Heart right ventricle (tissue), 16 donors: ENCODE measurements around the gene TECPR1. TPM values are rescaled to one million over a fixed set of nuclear protein-coding genes. Genes with fewer than 3 reads are reported as not detected.

Experiments used
- ATAC-seq, 8 donors: fragments of 200-7000 bp; cut with Tn5 transposase; one replicate each; pipeline ENCODE4 v1.9.1; 2020; ENCODE audit warnings: mild to moderate bottlenecking in 8 of 8, moderate library complexity in 8 of 8, moderate number of reproducible peaks in 1 of 8
- DNase-seq, 2 donors: peaks; one replicate each; pipeline ENCODE4 v3.0.0-alpha.2; 2020
- H3K27ac ChIP-seq, 10 donors: fragments of 200-600 bp; sonication (generic) in 2 of 10; one replicate each; pipeline versions ENCODE4 v1.5.0 to v1.8.0; 2020 to 2022; ENCODE audit warnings: mild to moderate bottlenecking in 3 of 10
- H3K27me3 ChIP-seq, 7 donors: fragments of 200-600 bp; one replicate each; pipeline ENCODE4 v1.8.0; 2021 to 2022; ENCODE audit warnings: mild to moderate bottlenecking in 2 of 7
- H3K36me3 ChIP-seq, 9 donors: fragments of 200-600 bp; sonication (generic) in 1 of 9; one replicate each; pipeline versions ENCODE4 v1.5.0 to v1.8.0; 2020 to 2022; ENCODE audit warnings: mild to moderate bottlenecking in 2 of 9
- H3K4me1 ChIP-seq, 9 donors: fragments of 200-600 bp; sonication (generic) in 1 of 9; one replicate each; pipeline versions ENCODE4 v1.5.0 to v1.8.0; 2020 to 2022; ENCODE audit warnings: mild to moderate bottlenecking in 4 of 9
- H3K4me3 ChIP-seq, 10 donors: fragments of 200-600 bp; sonication (generic) in 2 of 10; one replicate each; pipeline versions ENCODE4 v1.5.0 to v1.8.0; 2020 to 2022; ENCODE audit warnings: mild to moderate bottlenecking in 7 of 10, moderate library complexity in 2 of 10
- H3K9me3 ChIP-seq, 11 donors: fragments of 200-600 bp in 10 of 11; sonication (generic) in 2 of 11; one replicate each; pipeline versions ENCODE4 v1.5.0 to v1.8.0; 2013 to 2022; ENCODE audit warnings: mild to moderate bottlenecking in 2 of 11, control low read depth in 1 of 11, moderate library complexity in 1 of 11
- CTCF ChIP-seq, 9 donors: fragments of 200-600 bp; sonication (generic) in 2 of 9; IDR thresholded peaks; one replicate each; pipeline versions ENCODE4 v1.5.0 to v1.8.0; 2021 to 2022; ENCODE audit warnings: antibody characterized with exemption in 9 of 9, mild to moderate bottlenecking in 5 of 9, moderate library complexity in 1 of 9
- WGBS, 2 donors: extraction: QIAGEN DNeasy Blood & Tissue Kit; methylation state at CpG; one replicate each; pipeline ENCODE4 v1.1.7; 2013; ENCODE audit warnings: inconsistent platforms in 1 of 2; 5-methylcytosine and 5-hydroxymethylcytosine counted together
- intact Hi-C, 10 donors: fragments of 100-400 bp; cut with DNase I; formaldehyde crosslinking; loops; one replicate each; pipeline versions ENCODE4 v1.11.1 to v1.14.2; 2022
- polyA plus RNA-seq, 2 donors: library from polyadenylated mRNA; stranded (reverse); fragments of 200-250 nt; gene quantifications; one replicate each; pipeline ENCODE4 v1.2.3, GENCODE V29; 2013
- total RNA-seq, 10 donors: library from RNA; stranded (reverse); fragmentation: NEBNext Ultra II Directional in 3 of 10; extraction: Animal tissue kit (Norgen Biotek cat#: 25700) in 3 of 10; gene quantifications; one replicate each; pipeline versions ENCODE4 v1.2.1 to v1.2.4, GENCODE V29; 2021 to 2023
- donor health status: Arrhythmogenic right ventricular cardiomyopathy.
- donor health status: ischemic (EF 13 %, LVEDD 7.1; RV severe dilation, severe dysfunction).
- donor health status: healthy with polysubstance abuse.
- donor health status: DM: no; HTN: yes; CAD: no.
- donor health status: DM: no; HTN: no; CAD: no.
- donor health status: ischemic (EF 25% LVEDD 6.9; RV normal size, moderate dysfunction).
- donor health status: ischemic (EF 25% LVEDD 5.7; RV mildly dilated, moderate dysfunction).
- donor health status: healthy.
- donor health status: DM: yes; HTN: yes; CAD: no.
- donor health status: Ischemic cardiomyopathy.
- donor health status: ischemic (EF 35%, LVEDD 5.7; RV mildly dilated, moderate dysfunction).
- donor health status: nonischemic (EF 11% LVEDD 7.7; RV severe dilation, severe dysfunction).
- donor health status: DM: yes; HTN: yes; CAD: no.
- donor health status: PGD.
- donor health status: ischemic (EF 29% LVEDD 5.4; RV normal size, mild dysfunction).
- donor health status: nonischemic (EF 23%, LVEDD 6.1; RV moderate dilation, normal function).

TECPR1 gene
- total and polyA plus RNA-seq, 12 donors: 12.8 to 23.8 (median 15.4) TPM

- intact Hi-C loops: no loop called here
- no peak for TF ChIP-seq CTCF (IDR thresholded peaks at IDR 0.05)
- Histone ChIP-seq H3K27me3 (no peaks in the 10 kb centered on the region), H3K36me3 (peaks cover 0 to 60% (median 9%) of the 10 kb centered on the region in 9 donors), H3K4me3 (no peak overlapping the region), H3K27ac (no peak overlapping the region), H3K4me1 (peaks cover 0 to 10% (median 0%) of the 10 kb centered on the region in 9 donors), H3K9me3 (peaks cover 0 to 18% (median 0%) of the 10 kb centered on the region in 11 donors)
- ATAC-seq (no peak), DNase-seq (no peak)
- WGBS, 2 donors: 97 to 98% methylated on average over 5 of the region's 5 CpGs
Measured at GRCh38 chr7:98199131-98199530, 52.9 kb downstream of the TECPR1 start.

- no peak for ATAC-seq
- H3K36me3 ChIP-seq: peaks cover 0 to 70% (median 30%) of the 10 kb centered on the region in 9 donors
- WGBS, 2 donors: 85 to 94% methylated on average over 16 of the region's 16 CpGs
Measured at GRCh38 chr7:98196706-98197605, 55.1 kb downstream of the TECPR1 start.

GRCh38 chr7:98194672-98195457 is 57.2 kb downstream of the TECPR1 start:
- WGBS, 2 donors: 95 to 97% methylated on average over 8 of the region's 8 CpGs
- Histone ChIP-seq H3K4me3 (no peak overlapping the region), H3K36me3 (peaks cover 0 to 91% (median 37%) of the 10 kb centered on the region in 9 donors), H3K4me1 (no peaks in the 10 kb centered on the region), H3K9me3 (peaks cover 0 to 18% (median 0%) of the 10 kb centered on the region in 11 donors), H3K27me3 (no peaks in the 10 kb centered on the region), H3K27ac (no peak overlapping the region)
- intact Hi-C loops: no loop called here
- ATAC-seq (no peak), DNase-seq (no peak)
- TF ChIP-seq CTCF (IDR thresholded peaks at IDR 0.05): no peak

More at GRCh38 chr7:98196706-98197605, 55.1 kb downstream of the TECPR1 start:
- no peak for DNase-seq
- peaks cover 0 to under 1% (median 0%) of the 10 kb centered on the region in 9 donors for H3K4me1 ChIP-seq
- no peaks in the 10 kb centered on the region for H3K27me3 ChIP-seq
- no peak for TF ChIP-seq CTCF (IDR thresholded peaks at IDR 0.05)
- peaks cover 0 to 18% (median 0%) of the 10 kb centered on the region in 11 donors for H3K9me3 ChIP-seq
- H3K4me3 ChIP-seq: no peak overlapping the region
- intact Hi-C loops: no loop called here
- no peak overlapping the region for H3K27ac ChIP-seq

- H3K4me3 ChIP-seq: no peak overlapping the region
- intact Hi-C loops: no loop called here
- H3K36me3 ChIP-seq: peaks cover 0 to 98% (median 37%) of the 10 kb centered on the region in 9 donors
- peaks cover 0 to 16% (median 0%) of the 10 kb centered on the region in 11 donors for H3K9me3 ChIP-seq
- no peak overlapping the region for H3K27ac ChIP-seq
- H3K4me1 ChIP-seq: no peaks in the 10 kb centered on the region
- ATAC-seq (no peak), DNase-seq (no peak)
- TF ChIP-seq CTCF (IDR thresholded peaks at IDR 0.05): no peak
- WGBS, 2 donors: 97 to 98% methylated on average over 28 of the region's 28 CpGs
- no peaks in the 10 kb centered on the region for H3K27me3 ChIP-seq
Measured at GRCh38 chr7:98194186-98194585, 57.8 kb downstream of the TECPR1 start.
